SK-N-SH (cell line): ENCODE measurements around the gene RAI14. TPM values are rescaled to one million over a fixed set of nuclear protein-coding genes. Genes with fewer than 3 reads are reported as not detected.

Experiments used
- CTCF ChIA-PET: fragments of 300-600, 350-600 bp; formaldehyde crosslinking; extraction: SDS; loops from one replicate; lab custom pipeline; 2021; lab: Yijun Ruan, JAX
- POLR2A ChIA-PET: fragments of 350-600 bp; sonication (Branson Sonifier 250); formaldehyde crosslinking; extraction: SDS; loops from one replicate; lab custom pipeline; 2020; ENCODE audit warnings: antibody characterized with exemption, inconsistent platforms; lab: Yijun Ruan, JAX
- DNase-seq: peaks from one replicate; pipeline ENCODE4 v3.0.0; 2012
- H2AFZ ChIP-seq: fragments of 200-600 bp; sonication (generic); 2 replicates; pipeline ENCODE4 v1.8.1; 2016; ENCODE audit warnings: antibody characterized with exemption, mild to moderate bottlenecking, low read depth
- H3F3A ChIP-seq: fragments of 200-600 bp; sonication (generic); replicated peaks from 2 replicates; pipeline ENCODE3; 2016; ENCODE audit warnings: antibody characterized with exemption, mild to moderate bottlenecking; ENCODE audit not compliant: insufficient read depth
- H3K27ac ChIP-seq, 2 experiments: fragments of 200-500 bp in 1 of 2; fragments of 200-600 bp in 1 of 2; sonication (Bioruptor generic) in 1 of 2; sonication (generic), shearing (Covaris generic) in 1 of 2; 2 replicates each; pipeline versions ENCODE4 v1.5.1 to v1.6.1; 2014 to 2016; ENCODE audit warnings: low read depth in 2 of 2, inconsistent platforms in 1 of 2, low read length in 1 of 2, mild to moderate bottlenecking in 1 of 2, mixed read lengths in 1 of 2
- H3K27me3 ChIP-seq: fragments of 200-600 bp; sonication (generic), shearing (Covaris generic); 2 replicates; pipeline ENCODE4 v1.6.1; 2016; ENCODE audit warnings: mixed run types; ENCODE audit not compliant: insufficient read depth
- H3K36me3 ChIP-seq, 2 experiments: fragments of 200-500 bp in 1 of 2; fragments of 200-600 bp in 1 of 2; sonication (Bioruptor generic) in 1 of 2; sonication (generic) in 1 of 2; replicated peaks in 1 of 2; 2 replicates each; pipeline versions ENCODE3 to v1.5.1; 2014 to 2016; ENCODE audit warnings: low read length in 1 of 2, mild to moderate bottlenecking in 1 of 2; ENCODE audit not compliant: insufficient read depth in 2 of 2, control insufficient read depth in 1 of 2
- H3K4me1 ChIP-seq, 2 experiments: fragments of 200-500 bp in 1 of 2; fragments of 200-600 bp in 1 of 2; sonication (Bioruptor generic) in 1 of 2; sonication (generic), shearing (Covaris generic) in 1 of 2; 2 replicates each; pipeline versions ENCODE4 v1.5.1 to v1.6.1; 2014 to 2016; ENCODE audit warnings: low read depth in 1 of 2, low read length in 1 of 2, mixed run types in 1 of 2; ENCODE audit not compliant: insufficient read depth in 2 of 2, control insufficient read depth in 1 of 2
- H3K4me2 ChIP-seq: fragments of 200-600 bp; sonication (generic), shearing (Covaris generic); 2 replicates; pipeline ENCODE4 v1.6.1; 2017; ENCODE audit warnings: mixed run types
- H3K4me3 ChIP-seq, 2 experiments: fragments of 200-500 bp in 1 of 2; fragments of 200-600 bp in 1 of 2; sonication (Bioruptor generic) in 1 of 2; sonication (generic), shearing (Covaris generic) in 1 of 2; 2 replicates each; pipeline versions ENCODE4 v1.5.1 to v1.8.1; 2014 to 2016; ENCODE audit warnings: low read depth in 2 of 2, inconsistent platforms in 1 of 2, low read length in 1 of 2, mild to moderate bottlenecking in 1 of 2, mixed read lengths in 1 of 2, moderate library complexity in 1 of 2
- H3K79me2 ChIP-seq: fragments of 200-600 bp; sonication (generic); 2 replicates; pipeline ENCODE4 v1.8.1; 2017; ENCODE audit warnings: mild to moderate bottlenecking; ENCODE audit not compliant: insufficient read depth
- H3K9ac ChIP-seq: fragments of 200-600 bp; sonication (generic); 2 replicates; pipeline ENCODE4 v1.6.1; 2017; ENCODE audit warnings: mixed run types
- H3K9me2 ChIP-seq: fragments of 200-600 bp; sonication (generic); 2 replicates; pipeline ENCODE4 v1.6.1; 2017; ENCODE audit warnings: mixed run types
- H3K9me3 ChIP-seq: fragments of 200-600 bp; sonication (generic); 2 replicates; pipeline ENCODE4 v1.6.1; 2017; ENCODE audit warnings: mixed run types, mild to moderate bottlenecking, moderate library complexity
- H4K20me1 ChIP-seq: fragments of 200-600 bp; sonication (generic); 2 replicates; pipeline ENCODE4 v1.6.1; 2017; ENCODE audit warnings: mild to moderate bottlenecking, mixed run types; ENCODE audit not compliant: insufficient read depth
- FOXM1 ChIP-seq: IDR thresholded peaks from 2 replicates; pipeline ENCODE4 v1.4.0; 2012; ENCODE audit warnings: low read depth, mild to moderate bottlenecking
- GATA2 ChIP-seq: sonication (generic); formaldehyde crosslinking; IDR thresholded peaks from 2 replicates; pipeline ENCODE4 v1.5.0; 2020; ENCODE audit warnings: mild to moderate bottlenecking, missing genetic modification reagents
- JUND ChIP-seq: IDR thresholded peaks from 2 replicates; pipeline ENCODE4 v1.4.0; 2012
- RAD21 ChIP-seq: IDR thresholded peaks from 2 replicates; pipeline ENCODE4 v1.6.1; 2012; ENCODE audit warnings: mild to moderate bottlenecking, low read length
- RCOR1 ChIP-seq: fragments of 150-350 bp; IDR thresholded peaks from 2 replicates; pipeline ENCODE4 v1.6.1; 2017; ENCODE audit warnings: antibody characterized with exemption, low read length
- RFX5 ChIP-seq: IDR thresholded peaks from 2 replicates; pipeline ENCODE4 v1.6.1; 2012; ENCODE audit warnings: mild to moderate bottlenecking, improper control_type of control experiment, low read length
- TEAD4 ChIP-seq: IDR thresholded peaks from 2 replicates; pipeline ENCODE4 v1.4.0; 2012; ENCODE audit warnings: mild to moderate bottlenecking, borderline replicate concordance; ENCODE audit not compliant: insufficient read depth
- YY1 ChIP-seq: IDR thresholded peaks from 2 replicates; pipeline ENCODE4 v1.4.0; 2012; ENCODE audit warnings: low read depth, mild to moderate bottlenecking
- WGBS: methylation state at CpG from one replicate; pipeline ENCODE4 v1.1.6; 2017; ENCODE audit warnings: low lambda C conversion rate; 5-methylcytosine and 5-hydroxymethylcytosine counted together
- polyA plus RNA-seq, 3 experiments: library from polyadenylated mRNA; depleted of rRNA; stranded (reverse); fragments of >200 nt; gene quantifications; 2 replicates each; pipeline ENCODE4 v1.2.3, GENCODE V29; 2012
- TF ChIP-seq, protein P1 (sequence below): fragments of 150-350 bp; IDR thresholded peaks from 2 replicates; pipeline ENCODE4 v1.6.1; 2017; ENCODE audit warnings: antibody characterized with exemption, low read length, low read depth, borderline replicate concordance
- TF ChIP-seq, protein P2 (sequence below): fragments of 150-350 bp; IDR thresholded peaks from 2 replicates; pipeline ENCODE4 v1.6.1; 2016; ENCODE audit warnings: mild to moderate bottlenecking, low read depth, low read length
- TF ChIP-seq, protein P3 (sequence below): IDR thresholded peaks from 2 replicates; pipeline ENCODE4; 2012
- TF ChIP-seq, protein P4 (sequence below): IDR thresholded peaks from 2 replicates; pipeline ENCODE4 v1.6.1; 2012; ENCODE audit warnings: mild to moderate bottlenecking, low read depth, low read length, moderate library complexity
- TF ChIP-seq, protein P5 (sequence below): fragments of 200-600 bp; sonication (generic); IDR thresholded peaks from 2 replicates; pipeline ENCODE4 v1.6.1; 2017; ENCODE audit warnings: antibody characterized with exemption, mild to moderate bottlenecking, moderate library complexity

Gene RAI14
- polyA plus RNA-seq, 1 of the 3 experiments (the other 2 are of a cell fraction), result 53.2 TPM

GRCh38 chr5:34632807-34633422 lies 23.2 kb upstream of the RAI14 start:
- Histone ChIP-seq H4K20me1 (no peaks in the 10 kb centered on the region), H3K9me3 (no peaks in the 10 kb centered on the region), H3K4me3 (no peak overlapping the region), H3K9ac (no peak overlapping the region), H3K27ac (no peak overlapping the region; a peak in 1 of 4 replicates), H3K4me2 (no peak overlapping the region), H3K36me3 (no peaks in the 10 kb centered on the region), H3K9me2 (no peaks in the 10 kb centered on the region), H3K27me3 (no peaks in the 10 kb centered on the region), H3K79me2 (no peaks in the 10 kb centered on the region), H2AFZ (no peak overlapping the region), H3K4me1 (peaks cover 0 to 6% of the 10 kb centered on the region in 2 experiments; a peak in 1 of 4 replicates), H3F3A (peaks cover 11% of the 10 kb centered on the region)
- ChIA-PET CTCF (no interaction called here), POLR2A (no interaction called here)
- WGBS, result 43% methylated on average over 8 of the region's 8 CpGs
- DNase-seq, result no peak
- no peak for TF ChIP-seq TEAD4
- TF ChIP-seq, protein P1, sequence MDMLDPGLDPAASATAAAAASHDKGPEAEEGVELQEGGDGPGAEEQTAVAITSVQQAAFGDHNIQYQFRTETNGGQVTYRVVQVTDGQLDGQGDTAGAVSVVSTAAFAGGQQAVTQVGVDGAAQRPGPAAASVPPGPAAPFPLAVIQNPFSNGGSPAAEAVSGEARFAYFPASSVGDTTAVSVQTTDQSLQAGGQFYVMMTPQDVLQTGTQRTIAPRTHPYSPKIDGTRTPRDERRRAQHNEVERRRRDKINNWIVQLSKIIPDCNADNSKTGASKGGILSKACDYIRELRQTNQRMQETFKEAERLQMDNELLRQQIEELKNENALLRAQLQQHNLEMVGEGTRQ, result no peak

DNA sequence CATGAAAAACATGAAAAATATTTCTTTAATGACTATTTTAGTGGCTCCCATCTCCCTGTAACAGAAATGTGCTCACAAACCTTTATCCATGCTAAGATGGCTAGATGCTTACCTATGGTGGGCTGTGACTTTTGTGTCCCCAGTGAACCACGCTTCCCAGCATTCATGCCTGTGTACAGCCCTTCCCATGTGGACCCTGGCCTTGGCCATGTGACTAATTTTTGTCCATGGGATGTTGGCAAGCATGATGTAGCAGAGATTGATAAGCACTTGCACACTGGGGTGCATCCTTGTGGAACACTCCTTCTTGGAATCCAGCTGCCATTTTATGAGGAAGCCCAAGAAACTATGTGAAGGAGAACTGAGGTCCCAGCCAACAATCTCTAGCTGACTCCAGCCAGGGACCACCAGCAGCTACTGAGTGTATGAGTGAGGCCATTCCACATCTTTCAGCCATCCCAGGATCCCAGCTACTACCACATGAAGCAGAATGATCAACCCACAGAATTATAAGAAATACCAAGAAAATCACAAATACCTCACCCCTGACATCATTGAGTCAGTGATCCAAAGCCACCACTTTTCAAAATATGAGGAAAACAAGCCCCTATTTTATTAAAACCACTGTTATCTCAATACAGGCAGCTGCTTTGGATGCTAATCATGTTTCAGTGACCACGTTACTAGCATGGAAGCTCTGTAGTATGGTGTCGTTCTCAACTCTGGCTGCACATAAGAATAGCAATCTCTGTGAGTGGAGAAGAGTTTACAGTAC lies 16.1 kb upstream of the RAI14 start:
- DNase-seq, result no peak
- Histone ChIP-seq H3K27me3 (no peaks in the 10 kb centered on the region), H3K4me1 (no peaks in the 10 kb centered on the region), H3K9me2 (no peaks in the 10 kb centered on the region), H3K36me3 (no peaks in the 10 kb centered on the region), H3K9me3 (no peaks in the 10 kb centered on the region), H3K4me2 (no peak overlapping the region), H4K20me1 (no peaks in the 10 kb centered on the region), H3K79me2 (no peaks in the 10 kb centered on the region), H3K4me3 (no peak overlapping the region), H2AFZ (no peak overlapping the region), H3K9ac (no peak overlapping the region), H3K27ac (no peak overlapping the region), H3F3A (no peaks in the 10 kb centered on the region)
- TF ChIP-seq, protein P2, sequence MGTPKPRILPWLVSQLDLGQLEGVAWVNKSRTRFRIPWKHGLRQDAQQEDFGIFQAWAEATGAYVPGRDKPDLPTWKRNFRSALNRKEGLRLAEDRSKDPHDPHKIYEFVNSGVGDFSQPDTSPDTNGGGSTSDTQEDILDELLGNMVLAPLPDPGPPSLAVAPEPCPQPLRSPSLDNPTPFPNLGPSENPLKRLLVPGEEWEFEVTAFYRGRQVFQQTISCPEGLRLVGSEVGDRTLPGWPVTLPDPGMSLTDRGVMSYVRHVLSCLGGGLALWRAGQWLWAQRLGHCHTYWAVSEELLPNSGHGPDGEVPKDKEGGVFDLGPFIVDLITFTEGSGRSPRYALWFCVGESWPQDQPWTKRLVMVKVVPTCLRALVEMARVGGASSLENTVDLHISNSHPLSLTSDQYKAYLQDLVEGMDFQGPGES, result no peak
- TF ChIP-seq, protein P3, sequence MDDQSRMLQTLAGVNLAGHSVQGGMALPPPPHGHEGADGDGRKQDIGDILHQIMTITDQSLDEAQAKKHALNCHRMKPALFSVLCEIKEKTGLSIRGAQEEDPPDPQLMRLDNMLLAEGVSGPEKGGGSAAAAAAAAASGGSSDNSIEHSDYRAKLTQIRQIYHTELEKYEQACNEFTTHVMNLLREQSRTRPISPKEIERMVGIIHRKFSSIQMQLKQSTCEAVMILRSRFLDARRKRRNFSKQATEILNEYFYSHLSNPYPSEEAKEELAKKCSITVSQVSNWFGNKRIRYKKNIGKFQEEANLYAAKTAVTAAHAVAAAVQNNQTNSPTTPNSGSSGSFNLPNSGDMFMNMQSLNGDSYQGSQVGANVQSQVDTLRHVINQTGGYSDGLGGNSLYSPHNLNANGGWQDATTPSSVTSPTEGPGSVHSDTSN, result no peak
- no peak for TF ChIP-seq GATA2 (CRISPR knock-in tag)
- no peak for TF ChIP-seq RAD21
- TF ChIP-seq, protein P4, sequence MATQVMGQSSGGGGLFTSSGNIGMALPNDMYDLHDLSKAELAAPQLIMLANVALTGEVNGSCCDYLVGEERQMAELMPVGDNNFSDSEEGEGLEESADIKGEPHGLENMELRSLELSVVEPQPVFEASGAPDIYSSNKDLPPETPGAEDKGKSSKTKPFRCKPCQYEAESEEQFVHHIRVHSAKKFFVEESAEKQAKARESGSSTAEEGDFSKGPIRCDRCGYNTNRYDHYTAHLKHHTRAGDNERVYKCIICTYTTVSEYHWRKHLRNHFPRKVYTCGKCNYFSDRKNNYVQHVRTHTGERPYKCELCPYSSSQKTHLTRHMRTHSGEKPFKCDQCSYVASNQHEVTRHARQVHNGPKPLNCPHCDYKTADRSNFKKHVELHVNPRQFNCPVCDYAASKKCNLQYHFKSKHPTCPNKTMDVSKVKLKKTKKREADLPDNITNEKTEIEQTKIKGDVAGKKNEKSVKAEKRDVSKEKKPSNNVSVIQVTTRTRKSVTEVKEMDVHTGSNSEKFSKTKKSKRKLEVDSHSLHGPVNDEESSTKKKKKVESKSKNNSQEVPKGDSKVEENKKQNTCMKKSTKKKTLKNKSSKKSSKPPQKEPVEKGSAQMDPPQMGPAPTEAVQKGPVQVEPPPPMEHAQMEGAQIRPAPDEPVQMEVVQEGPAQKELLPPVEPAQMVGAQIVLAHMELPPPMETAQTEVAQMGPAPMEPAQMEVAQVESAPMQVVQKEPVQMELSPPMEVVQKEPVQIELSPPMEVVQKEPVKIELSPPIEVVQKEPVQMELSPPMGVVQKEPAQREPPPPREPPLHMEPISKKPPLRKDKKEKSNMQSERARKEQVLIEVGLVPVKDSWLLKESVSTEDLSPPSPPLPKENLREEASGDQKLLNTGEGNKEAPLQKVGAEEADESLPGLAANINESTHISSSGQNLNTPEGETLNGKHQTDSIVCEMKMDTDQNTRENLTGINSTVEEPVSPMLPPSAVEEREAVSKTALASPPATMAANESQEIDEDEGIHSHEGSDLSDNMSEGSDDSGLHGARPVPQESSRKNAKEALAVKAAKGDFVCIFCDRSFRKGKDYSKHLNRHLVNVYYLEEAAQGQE, result no peak
- TF ChIP-seq, protein P5, sequence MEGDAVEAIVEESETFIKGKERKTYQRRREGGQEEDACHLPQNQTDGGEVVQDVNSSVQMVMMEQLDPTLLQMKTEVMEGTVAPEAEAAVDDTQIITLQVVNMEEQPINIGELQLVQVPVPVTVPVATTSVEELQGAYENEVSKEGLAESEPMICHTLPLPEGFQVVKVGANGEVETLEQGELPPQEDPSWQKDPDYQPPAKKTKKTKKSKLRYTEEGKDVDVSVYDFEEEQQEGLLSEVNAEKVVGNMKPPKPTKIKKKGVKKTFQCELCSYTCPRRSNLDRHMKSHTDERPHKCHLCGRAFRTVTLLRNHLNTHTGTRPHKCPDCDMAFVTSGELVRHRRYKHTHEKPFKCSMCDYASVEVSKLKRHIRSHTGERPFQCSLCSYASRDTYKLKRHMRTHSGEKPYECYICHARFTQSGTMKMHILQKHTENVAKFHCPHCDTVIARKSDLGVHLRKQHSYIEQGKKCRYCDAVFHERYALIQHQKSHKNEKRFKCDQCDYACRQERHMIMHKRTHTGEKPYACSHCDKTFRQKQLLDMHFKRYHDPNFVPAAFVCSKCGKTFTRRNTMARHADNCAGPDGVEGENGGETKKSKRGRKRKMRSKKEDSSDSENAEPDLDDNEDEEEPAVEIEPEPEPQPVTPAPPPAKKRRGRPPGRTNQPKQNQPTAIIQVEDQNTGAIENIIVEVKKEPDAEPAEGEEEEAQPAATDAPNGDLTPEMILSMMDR, result no peak
- TF ChIP-seq JUND, result no peak
- TF ChIP-seq YY1, result no peak
- TF ChIP-seq RFX5, result no peak
- no peak for TF ChIP-seq RCOR1
- TF ChIP-seq FOXM1, result no peak
- CTCF ChIA-PET, result no interaction called here
- 76% methylated on average over 3 of the region's 3 CpGs for WGBS
- POLR2A ChIA-PET, result no interaction called here
